A549 (cell line): ENCODE results near the gene GSTK1. TPM values are rescaled to one million over a fixed set of nuclear protein-coding genes. Genes with fewer than 3 reads are reported as not detected.

Source experiments
- ATAC-seq, 2 experiments: fragments of 200-7000 bp in 1 of 2; fragments of >200 bp in 1 of 2; cut with Nextera tagmentation in 1 of 2; cut with Tn5 transposase in 1 of 2; 3 replicates each; pipeline versions ENCODE4 v1.8.0 to v1.9.1; 2018 to 2020; ENCODE audit warnings: mild to moderate bottlenecking in 1 of 2, moderate library complexity in 1 of 2
- CTCF ChIA-PET: fragments of 300-600 bp; sonication (Branson Sonifier 250); formaldehyde crosslinking; extraction: SDS; loops from one replicate; lab custom pipeline; 2021; ENCODE audit warnings: antibody characterized with exemption, inconsistent platforms; lab: Yijun Ruan, JAX
- POLR2A ChIA-PET: fragments of 350-600 bp; formaldehyde crosslinking; extraction: SDS; loops from one replicate; lab custom pipeline; 2021; ENCODE audit warnings: antibody characterized with exemption, inconsistent platforms; lab: Yijun Ruan, JAX
- DNase-seq, 2 experiments: peaks; one replicate each; pipeline versions ENCODE4 v3.0.0 to v3.0.0-alpha.2; 2011 to 2016; ENCODE audit warnings: low read depth in 1 of 2, low spot score in 1 of 2
- FAIRE-seq: peaks from 2 replicates; lab custom pipeline; 2011; peaks lifted over from hg19 to GRCh38; lab: Jason Lieb, UNC
- H3K27ac ChIP-seq, 2 experiments: fragments of >200 bp; sonication (Bioruptor Twin); formaldehyde crosslinking; 3 replicates each; pipeline ENCODE4 v1.5.1; 2016 to 2017
- H3K4me1 ChIP-seq: fragments of >200 bp; sonication (Bioruptor Twin); formaldehyde crosslinking; 3 replicates; pipeline ENCODE4 v1.6.1; 2016
- H3K4me2 ChIP-seq: fragments of >200 bp; sonication (Bioruptor Twin); formaldehyde crosslinking; 3 replicates; pipeline ENCODE4 v1.6.1; 2016
- H3K4me3 ChIP-seq: fragments of >200 bp; sonication (Bioruptor Twin); formaldehyde crosslinking; 3 replicates; pipeline ENCODE4 v1.5.1; 2016
- H3K9me3 ChIP-seq: fragments of >200 bp; sonication (Bioruptor Twin); formaldehyde crosslinking; 3 replicates; pipeline ENCODE4 v1.6.1; 2016
- CEBPB ChIP-seq, 2 experiments: fragments of >200 bp in 1 of 2; sonication (Bioruptor Twin) in 1 of 2; formaldehyde crosslinking in 1 of 2; IDR thresholded peaks; 2 replicates each; pipeline ENCODE4 v1.6.1; 2012 to 2016
- CHD2 ChIP-seq: fragments of 150-350 bp; IDR thresholded peaks from 2 replicates; pipeline ENCODE4 v1.6.1; 2014; ENCODE audit warnings: low read length; ENCODE audit not compliant: partially characterized antibody
- CHD4 ChIP-seq: fragments of 200-600 bp; sonication (generic); IDR thresholded peaks from 2 replicates; pipeline ENCODE4 v1.6.1; 2016; ENCODE audit warnings: antibody characterized with exemption, mild to moderate bottlenecking, borderline replicate concordance
- EHMT2 ChIP-seq: fragments of 200-600 bp; sonication (generic); IDR thresholded peaks from 2 replicates; pipeline ENCODE4 v1.6.1; 2016; ENCODE audit warnings: antibody characterized with exemption, low read depth, mild to moderate bottlenecking, moderate library complexity
- ELK1 ChIP-seq: fragments of 150-350 bp; IDR thresholded peaks from 2 replicates; pipeline ENCODE4 v1.6.1; 2014; ENCODE audit warnings: low read depth, mild to moderate bottlenecking, low read length
- EP300 ChIP-seq, 2 experiments: fragments of >200 bp; sonication (Bioruptor Twin); formaldehyde crosslinking; IDR thresholded peaks; 2 replicates in 1 of 2; 3 replicates in 1 of 2; pipeline ENCODE4 v1.6.1; 2016 to 2017
- FOSL2 ChIP-seq, 2 experiments: fragments of 450-650 bp in 1 of 2; fragments of >200 bp in 1 of 2; sonication (Bioruptor Twin) in 1 of 2; formaldehyde crosslinking; IDR thresholded peaks; 2 replicates each; pipeline versions ENCODE4 v1.5.0 to v1.6.1; 2016 to 2020; ENCODE audit warnings: mild to moderate bottlenecking in 1 of 2, moderate library complexity in 1 of 2
- FOXS1 ChIP-seq: fragments of 250-450 bp; sonication (Bioruptor Pico); IDR thresholded peaks from 2 replicates; pipeline ENCODE4 v1.5.0; 2020; ENCODE audit warnings: mild to moderate bottlenecking, moderate library complexity
- HOXB5 ChIP-seq: fragments of 250-450 bp; sonication (Bioruptor Pico); IDR thresholded peaks from 2 replicates; pipeline ENCODE4 v1.5.0; 2020; ENCODE audit warnings: mild to moderate bottlenecking, moderate library complexity
- JUNB ChIP-seq: fragments of >200 bp; sonication (Bioruptor Twin); formaldehyde crosslinking; IDR thresholded peaks from 2 replicates; pipeline ENCODE4 v1.6.1; 2016
- MAZ ChIP-seq: fragments of 150-350 bp; IDR thresholded peaks from 2 replicates; pipeline ENCODE4 v1.6.1; 2014; ENCODE audit warnings: antibody characterized with exemption, low read depth, low read length, borderline replicate concordance
- PHF8 ChIP-seq: fragments of 200-600 bp; sonication (generic); IDR thresholded peaks from 2 replicates; pipeline ENCODE4 v1.6.1; 2016; ENCODE audit warnings: low read depth, mild to moderate bottlenecking, antibody characterized with exemption, moderate library complexity, borderline replicate concordance
- RNF2 ChIP-seq: fragments of 200-600 bp; sonication (generic); IDR thresholded peaks from 2 replicates; pipeline ENCODE4 v1.6.1; 2016; ENCODE audit warnings: low read depth, mild to moderate bottlenecking, antibody characterized with exemption, moderate library complexity, borderline replicate concordance
- TP53 ChIP-seq: fragments of 250-450 bp; sonication (Bioruptor Pico); IDR thresholded peaks from 2 replicates; pipeline ENCODE4 v1.5.0; 2021; ENCODE audit warnings: mild to moderate bottlenecking, moderate library complexity
- WGBS: methylation state at CpG from one replicate; pipeline ENCODE4 v1.1.6; 2017; ENCODE audit errors: missing lambda C conversion rate; 5-methylcytosine and 5-hydroxymethylcytosine counted together
- polyA plus RNA-seq, 4 experiments: library from polyadenylated mRNA; depleted of rRNA in 3 of 4; stranded (reverse); fragments of >200 nt; fragmentation: RNase III in 1 of 4; extraction: RNeasy Plus Mini Kit Qiagen cat#74134 plus additional on column Dnase treatment in 1 of 4; gene quantifications; 2 replicates in 3 of 4; 3 replicates in 1 of 4; pipeline ENCODE4 v1.2.3, GENCODE V29; 2011 to 2017
- TF ChIP-seq, protein P1 (sequence below): fragments of 200-600 bp; sonication (generic); IDR thresholded peaks from 2 replicates; pipeline ENCODE4 v1.6.1; 2016; ENCODE audit warnings: antibody characterized with exemption, mild to moderate bottlenecking, moderate library complexity

GSTK1 gene
- polyA plus RNA-seq, 2 of the 4 experiments (the other 2 are of a cell fraction), result 76.6 to 91.5 TPM

DNA sequence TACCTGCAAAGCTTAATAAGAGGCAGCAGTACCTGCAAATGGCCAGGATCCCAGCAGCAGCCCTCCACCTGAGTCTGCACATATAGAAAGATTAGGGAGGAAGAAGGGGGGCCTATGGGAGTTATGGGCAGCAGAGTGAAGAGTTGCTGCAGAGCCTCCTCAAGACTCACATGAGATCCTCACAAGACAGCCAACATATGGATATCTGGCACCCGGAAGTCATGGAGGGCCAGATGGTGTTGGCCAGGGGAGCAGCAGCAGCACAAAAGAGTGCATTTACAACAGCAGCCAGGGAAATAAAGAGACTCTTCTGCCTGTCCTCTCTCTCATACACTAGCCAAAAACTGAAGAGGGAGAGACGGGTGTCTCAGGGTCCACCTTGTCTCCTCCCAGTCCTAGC, 45.4 kb upstream of the GSTK1 start:
- ChIA-PET POLR2A (no interaction called here), CTCF (interaction anchor here (0.9 to 7.4 kb wide), 4 partner anchors 23 to 364 kb away, joined by 4 to 175 read pairs (median 34); no protein-coding TSS in a partner anchor)
- 30% methylated on average over 2 of the region's 2 CpGs for WGBS
- TF ChIP-seq FOXS1 (CRISPR knock-in tag) (no peak), RNF2 (no peak)
- FAIRE-seq (no peak), DNase-seq (no peak), ATAC-seq (no peak)
- Histone ChIP-seq H3K27ac (no peak overlapping the region), H3K4me3 (no peak overlapping the region), H3K4me1 (no peaks in the 10 kb centered on the region), H3K4me2 (no peak overlapping the region), H3K9me3 (no peaks in the 10 kb centered on the region)

GRCh38 chr7:143221286-143221685, 42.0 kb upstream of the GSTK1 start:
- FAIRE-seq, result no peak
- no peak for ATAC-seq
- H3K4me1 ChIP-seq, result no peaks in the 10 kb centered on the region
- TF ChIP-seq FOSL2 (IDR thresholded peaks at IDR 0.05) (no peak), FOSL2 (CRISPR knock-in tag; IDR thresholded peaks at IDR 0.05) (no peak), JUNB (no peak)
- TF ChIP-seq, all 56 proteins: peak for 0
- no peak overlapping the region for H3K27ac ChIP-seq
- ChIA-PET CTCF (interaction anchor here (1.5 to 3.7 kb wide), 3 partner anchors 19 to 589 kb away, joined by 3 to 22 read pairs (median 3); no protein-coding TSS in a partner anchor), POLR2A (interaction anchor here (0.5 kb wide), 1 partner anchor 244 kb away, joined by 6 read pairs; no protein-coding TSS in a partner anchor)
- H3K4me3 ChIP-seq, result no peak overlapping the region
- H3K9me3 ChIP-seq, result no peaks in the 10 kb centered on the region
- WGBS, result 4% methylated on average over 2 of the region's 2 CpGs
- DNase-seq, result no peak
- H3K4me2 ChIP-seq, result no peak overlapping the region

GRCh38 chr7:143221737-143222136, 41.5 kb upstream of the GSTK1 start, which contains the start of gene TAS2R40:
TSS of gene TAS2R40 (plus strand) at chr7:143222037. CDS start at chr7:143222079, 42 bp downstream.
- DNase-seq (no peak), FAIRE-seq (no peak), ATAC-seq (no peak)
- ChIA-PET CTCF (interaction anchor here (1.5 to 3.7 kb wide), 2 partner anchors 18 to 589 kb away, joined by 3 to 22 read pairs; no protein-coding TSS in a partner anchor), POLR2A (interaction anchor here (0.5 kb wide), 1 partner anchor 244 kb away, joined by 6 read pairs; no protein-coding TSS in a partner anchor)
- H3K4me2 ChIP-seq, result no peak within 1 kb of the TSS
- no peak within 1 kb of the TSS for H3K27ac ChIP-seq
- no peaks in the 10 kb centered on the region for H3K4me1 ChIP-seq
- WGBS, result 26% methylated on average over 3 of the region's 3 CpGs
- TF ChIP-seq CHD4 (no peak), TP53 (CRISPR knock-in tag) (no peak), CHD2 (no peak), CEBPB (IDR thresholded peaks at IDR 0.05) (no peak), PHF8 (no peak), MAZ (no peak), HOXB5 (CRISPR knock-in tag) (no peak), FOXS1 (CRISPR knock-in tag) (no peak), RNF2 (no peak), ELK1 (no peak), EP300 (IDR thresholded peaks at IDR 0.05) (no peak), EHMT2 (no peak)
- TF ChIP-seq, protein P1, sequence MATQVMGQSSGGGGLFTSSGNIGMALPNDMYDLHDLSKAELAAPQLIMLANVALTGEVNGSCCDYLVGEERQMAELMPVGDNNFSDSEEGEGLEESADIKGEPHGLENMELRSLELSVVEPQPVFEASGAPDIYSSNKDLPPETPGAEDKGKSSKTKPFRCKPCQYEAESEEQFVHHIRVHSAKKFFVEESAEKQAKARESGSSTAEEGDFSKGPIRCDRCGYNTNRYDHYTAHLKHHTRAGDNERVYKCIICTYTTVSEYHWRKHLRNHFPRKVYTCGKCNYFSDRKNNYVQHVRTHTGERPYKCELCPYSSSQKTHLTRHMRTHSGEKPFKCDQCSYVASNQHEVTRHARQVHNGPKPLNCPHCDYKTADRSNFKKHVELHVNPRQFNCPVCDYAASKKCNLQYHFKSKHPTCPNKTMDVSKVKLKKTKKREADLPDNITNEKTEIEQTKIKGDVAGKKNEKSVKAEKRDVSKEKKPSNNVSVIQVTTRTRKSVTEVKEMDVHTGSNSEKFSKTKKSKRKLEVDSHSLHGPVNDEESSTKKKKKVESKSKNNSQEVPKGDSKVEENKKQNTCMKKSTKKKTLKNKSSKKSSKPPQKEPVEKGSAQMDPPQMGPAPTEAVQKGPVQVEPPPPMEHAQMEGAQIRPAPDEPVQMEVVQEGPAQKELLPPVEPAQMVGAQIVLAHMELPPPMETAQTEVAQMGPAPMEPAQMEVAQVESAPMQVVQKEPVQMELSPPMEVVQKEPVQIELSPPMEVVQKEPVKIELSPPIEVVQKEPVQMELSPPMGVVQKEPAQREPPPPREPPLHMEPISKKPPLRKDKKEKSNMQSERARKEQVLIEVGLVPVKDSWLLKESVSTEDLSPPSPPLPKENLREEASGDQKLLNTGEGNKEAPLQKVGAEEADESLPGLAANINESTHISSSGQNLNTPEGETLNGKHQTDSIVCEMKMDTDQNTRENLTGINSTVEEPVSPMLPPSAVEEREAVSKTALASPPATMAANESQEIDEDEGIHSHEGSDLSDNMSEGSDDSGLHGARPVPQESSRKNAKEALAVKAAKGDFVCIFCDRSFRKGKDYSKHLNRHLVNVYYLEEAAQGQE, result no peak
- H3K9me3 ChIP-seq, result no peaks in the 10 kb centered on the region
- H3K4me3 ChIP-seq, result no peak within 1 kb of the TSS
